GM12801 (cell line): ENCODE measurements around the gene CCDC197.

ENCODE experiments used
- TF ChIP-seq, protein P1 (sequence below): IDR thresholded peaks from one replicate; pipeline ENCODE4 v1.5.1; 2011; ENCODE audit warnings: control low read depth; ENCODE audit not compliant: insufficient read length; ENCODE audit errors: extremely low read depth

Gene CCDC197

DNA sequence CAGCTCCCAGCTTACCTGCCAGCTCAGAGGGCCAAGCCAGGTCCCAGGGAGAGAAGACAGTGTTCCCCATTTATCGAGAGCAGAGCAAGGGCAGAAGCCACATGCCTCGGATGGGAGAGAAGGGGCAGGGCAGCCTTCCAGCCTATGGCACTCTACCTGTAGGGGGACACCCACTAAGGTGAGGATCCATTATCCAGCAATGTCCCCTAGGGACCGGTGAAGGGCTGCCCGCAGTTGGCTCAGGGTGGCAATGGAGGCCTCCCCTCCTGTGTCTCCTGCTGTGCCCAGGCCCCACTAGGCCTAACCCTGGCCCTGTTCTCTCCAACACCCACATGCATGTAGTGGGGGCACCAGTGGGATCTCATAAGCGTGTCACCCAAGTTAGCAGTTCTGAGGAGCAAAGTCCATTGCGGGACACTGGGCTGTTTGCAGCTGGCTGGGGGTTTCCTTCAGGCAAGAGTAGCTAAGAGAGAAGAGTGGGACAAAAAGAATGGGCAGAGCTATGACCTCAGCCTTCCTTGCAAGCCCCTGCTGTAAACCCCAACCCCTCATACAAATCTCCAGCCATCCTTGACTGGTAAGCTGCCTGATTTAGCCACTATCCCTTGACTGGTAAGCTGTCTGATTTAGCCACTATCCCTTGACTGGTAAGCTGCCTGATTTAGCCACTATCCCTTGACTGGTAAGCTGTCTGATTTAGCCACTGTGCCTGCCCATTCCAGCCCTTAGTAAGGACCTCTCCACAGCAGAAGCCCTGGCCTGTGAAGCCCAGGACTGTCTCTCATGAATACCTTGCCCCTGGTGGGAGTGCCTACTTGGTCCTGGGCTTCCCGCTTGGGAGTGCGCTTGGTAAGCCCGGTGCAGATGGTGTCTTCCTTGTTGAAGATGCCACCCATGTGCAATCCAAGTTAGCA is 15.5 kb upstream of the CCDC197 start:
- TF ChIP-seq, protein P1, sequence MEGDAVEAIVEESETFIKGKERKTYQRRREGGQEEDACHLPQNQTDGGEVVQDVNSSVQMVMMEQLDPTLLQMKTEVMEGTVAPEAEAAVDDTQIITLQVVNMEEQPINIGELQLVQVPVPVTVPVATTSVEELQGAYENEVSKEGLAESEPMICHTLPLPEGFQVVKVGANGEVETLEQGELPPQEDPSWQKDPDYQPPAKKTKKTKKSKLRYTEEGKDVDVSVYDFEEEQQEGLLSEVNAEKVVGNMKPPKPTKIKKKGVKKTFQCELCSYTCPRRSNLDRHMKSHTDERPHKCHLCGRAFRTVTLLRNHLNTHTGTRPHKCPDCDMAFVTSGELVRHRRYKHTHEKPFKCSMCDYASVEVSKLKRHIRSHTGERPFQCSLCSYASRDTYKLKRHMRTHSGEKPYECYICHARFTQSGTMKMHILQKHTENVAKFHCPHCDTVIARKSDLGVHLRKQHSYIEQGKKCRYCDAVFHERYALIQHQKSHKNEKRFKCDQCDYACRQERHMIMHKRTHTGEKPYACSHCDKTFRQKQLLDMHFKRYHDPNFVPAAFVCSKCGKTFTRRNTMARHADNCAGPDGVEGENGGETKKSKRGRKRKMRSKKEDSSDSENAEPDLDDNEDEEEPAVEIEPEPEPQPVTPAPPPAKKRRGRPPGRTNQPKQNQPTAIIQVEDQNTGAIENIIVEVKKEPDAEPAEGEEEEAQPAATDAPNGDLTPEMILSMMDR = no peak

- TF ChIP-seq, protein P1 = no peak
Measured at GRCh38 chr14:93982230-93983007, 14.7 kb upstream of the CCDC197 start.

DNA sequence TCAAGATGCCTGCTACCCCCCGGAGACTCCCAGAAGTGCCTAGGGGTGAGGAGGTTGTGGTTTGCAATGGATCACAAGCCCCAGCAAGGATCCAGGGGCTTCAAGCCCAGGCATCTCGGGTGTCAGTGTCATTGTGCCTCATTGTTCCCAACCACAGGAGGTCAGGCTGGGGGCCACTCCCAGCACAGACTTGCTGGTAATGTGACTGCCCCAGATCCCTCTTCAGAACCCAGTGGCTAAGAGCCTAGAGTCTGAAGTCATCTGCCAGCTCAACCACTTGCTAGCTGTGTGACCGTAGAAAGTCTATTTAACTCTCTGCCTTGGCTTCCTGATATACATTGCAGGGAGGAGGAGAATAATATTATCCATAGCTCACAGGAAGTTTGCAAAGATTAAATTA is 13.0 kb upstream of the CCDC197 start:
- TF ChIP-seq, protein P1 = no peak

GRCh38 chr14:93984987-93985410 is 12.1 kb upstream of the CCDC197 start:
- TF ChIP-seq, protein P1 = no peak

- TF ChIP-seq, protein P1 = no peak
Measured at GRCh38 chr14:93986955-93987354, 10.1 kb upstream of the CCDC197 start.

- TF ChIP-seq, protein P1 = no peak
Measured at GRCh38 chr14:93987376-93987775, 9.7 kb upstream of the CCDC197 start.

GRCh38 chr14:93987815-93988476 is 9.2 kb upstream of the CCDC197 start:
- TF ChIP-seq, protein P1 = no peak
